Adrenal gland (tissue), 12 donors: ENCODE data around the gene RSRC1. TPM values are rescaled to one million over a fixed set of nuclear protein-coding genes. Genes with fewer than 3 reads are reported as not detected.

Experiments used
- DNase-seq, 7 donors: peaks; one replicate each; pipeline ENCODE4 v3.0.0-alpha.2; 2019 to 2020
- H3K27ac ChIP-seq, 5 donors: fragments of 200-600 bp; sonication (generic) in 4 of 5; 1 replicate in 3 of 5; 2 replicates in 2 of 5; pipeline versions ENCODE4 v1.5.1 to v1.8.0; 2016 to 2020; ENCODE audit warnings: mild to moderate bottlenecking in 1 of 5
- H3K27me3 ChIP-seq: fragments of 200-600 bp; 2 replicates; pipeline ENCODE4 v1.8.0; 2021
- H3K36me3 ChIP-seq, 2 donors: fragments of 200-600 bp; replicated peaks in 1 of 2; 1 replicate in 1 of 2; 2 replicates in 1 of 2; pipeline versions ENCODE4 v1.5.1 to v1.8.0; 2018 to 2022
- H3K4me1 ChIP-seq, 2 donors: fragments of 200-600 bp; replicated peaks in 1 of 2; 1 replicate in 1 of 2; 2 replicates in 1 of 2; pipeline versions ENCODE4 v1.5.1 to v1.8.0; 2018 to 2021
- H3K4me3 ChIP-seq, 4 donors: fragments of 200-600 bp; sonication (generic) in 3 of 4; one replicate each; pipeline ENCODE4 v1.5.1; 2016 to 2018
- H3K9me3 ChIP-seq, 3 donors: fragments of 200-600 bp; sonication (generic) in 1 of 3; replicated peaks in 1 of 3; 1 replicate in 2 of 3; 2 replicates in 1 of 3; pipeline versions ENCODE4 v1.5.1 to v1.8.0; 2016 to 2021
- POLR2A ChIP-seq, 2 donors: fragments of 450-650 bp; IDR thresholded peaks; one replicate each; pipeline ENCODE4 v1.6.1; 2017; ENCODE audit warnings: antibody characterized with exemption in 2 of 2, mild to moderate bottlenecking in 2 of 2, moderate library complexity in 1 of 2
- WGBS, 4 donors: extraction: QIAGEN DNeasy Blood & Tissue Kit in 2 of 4; methylation state at CpG; one replicate each; pipeline versions ENCODE4 v1.1.5 to v1.1.7; 2013 to 2017; 5-methylcytosine and 5-hydroxymethylcytosine counted together
- intact Hi-C, 2 donors: fragments of 100-400 bp; cut with DNase I; formaldehyde crosslinking; loops; one replicate each; pipeline versions ENCODE4 v1.14.1 to v1.15.0; 2022 to 2023
- polyA plus RNA-seq, 3 donors: library from polyadenylated mRNA; stranded (reverse); fragments of 200-250 nt in 2 of 3; fragments of 350-450 nt in 1 of 3; fragmentation: Illumina TruSeq in 1 of 3; extraction: RNeasy Lipid Tissue Mini Kit (QIAGEN cat#74804) in 1 of 3; gene quantifications; one replicate each; pipeline ENCODE4 v1.2.3, GENCODE V29; 2013 to 2014
- total RNA-seq, 9 donors: library from RNA; depleted of rRNA in 4 of 9; stranded (reverse); fragments of >200 nt in 4 of 9; fragments of 120-200 nt in 1 of 9; fragmentation: NEBNext Ultra II Directional in 1 of 9; extraction: Animal tissue kit (Norgen Biotek cat#: 25700) in 1 of 9; gene quantifications; one replicate each; pipeline versions ENCODE4 v1.1.0 to v1.2.4, GENCODE V29; 2013 to 2023
- TF ChIP-seq, protein P1 (sequence below), 6 experiments: fragments of 450-650 bp in 4 of 6; fragments of 200-600 bp in 2 of 6; sonication (generic) in 1 of 6; IDR thresholded peaks; 1 replicate in 5 of 6; 2 replicates in 1 of 6; pipeline versions ENCODE4 v1.5.1 to v1.8.0; 2016 to 2021; ENCODE audit warnings: antibody characterized with exemption in 6 of 6, mild to moderate bottlenecking in 2 of 6, moderate library complexity in 1 of 6
- donor health status: healthy with polysubstance abuse.
- donor health status: Bipolar disorder and iron deficiency.
- donor health status: DM: yes; HTN: yes; CAD: no.
- donor health status: DM: no; HTN: no; CAD: no.
- donor health status: DM: no; HTN: no; CAD: no.
- donor health status: DM: yes; HTN: yes; CAD: no.

RSRC1 gene
- total and polyA plus RNA-seq, 12 donors, result 12.6 to 125 (median 37.5) TPM

DNA sequence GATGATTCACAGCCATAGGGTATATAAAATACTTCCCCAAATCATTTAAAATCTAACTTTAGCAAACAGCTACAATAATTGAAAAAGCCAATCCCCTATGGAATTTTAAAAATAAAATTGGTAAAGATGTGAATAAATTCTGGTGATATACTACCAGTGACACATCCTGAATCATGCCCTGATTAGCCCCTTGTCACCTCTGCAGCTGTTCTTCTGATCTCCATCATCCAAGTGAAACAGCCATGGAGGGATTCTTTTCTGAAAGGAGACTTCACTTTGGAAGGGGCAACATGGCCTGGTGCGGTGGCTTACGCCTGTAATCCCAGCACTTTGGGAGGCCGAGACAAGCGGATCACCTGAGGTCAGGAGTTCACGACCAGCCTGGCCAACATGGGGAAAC is 345.5 kb downstream of the RSRC1 start:
- Histone ChIP-seq H3K4me3 (no peak overlapping the region), H3K36me3 (no peaks in the 10 kb centered on the region), H3K9me3 (no peaks in the 10 kb centered on the region), H3K27ac (no peak overlapping the region), H3K4me1 (no peaks in the 10 kb centered on the region), H3K27me3 (no peaks in the 10 kb centered on the region)
- intact Hi-C loops, result no loop called here
- no peak for DNase-seq
- 86 to 100% (median 98%) methylated on average over 3 to 5 of the region's 5 CpGs for WGBS, 4 donors
- no peak for TF ChIP-seq POLR2A (IDR thresholded peaks at IDR 0.05)
- TF ChIP-seq, protein P1, sequence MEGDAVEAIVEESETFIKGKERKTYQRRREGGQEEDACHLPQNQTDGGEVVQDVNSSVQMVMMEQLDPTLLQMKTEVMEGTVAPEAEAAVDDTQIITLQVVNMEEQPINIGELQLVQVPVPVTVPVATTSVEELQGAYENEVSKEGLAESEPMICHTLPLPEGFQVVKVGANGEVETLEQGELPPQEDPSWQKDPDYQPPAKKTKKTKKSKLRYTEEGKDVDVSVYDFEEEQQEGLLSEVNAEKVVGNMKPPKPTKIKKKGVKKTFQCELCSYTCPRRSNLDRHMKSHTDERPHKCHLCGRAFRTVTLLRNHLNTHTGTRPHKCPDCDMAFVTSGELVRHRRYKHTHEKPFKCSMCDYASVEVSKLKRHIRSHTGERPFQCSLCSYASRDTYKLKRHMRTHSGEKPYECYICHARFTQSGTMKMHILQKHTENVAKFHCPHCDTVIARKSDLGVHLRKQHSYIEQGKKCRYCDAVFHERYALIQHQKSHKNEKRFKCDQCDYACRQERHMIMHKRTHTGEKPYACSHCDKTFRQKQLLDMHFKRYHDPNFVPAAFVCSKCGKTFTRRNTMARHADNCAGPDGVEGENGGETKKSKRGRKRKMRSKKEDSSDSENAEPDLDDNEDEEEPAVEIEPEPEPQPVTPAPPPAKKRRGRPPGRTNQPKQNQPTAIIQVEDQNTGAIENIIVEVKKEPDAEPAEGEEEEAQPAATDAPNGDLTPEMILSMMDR (IDR thresholded peaks at IDR 0.05), result no peak

DNA sequence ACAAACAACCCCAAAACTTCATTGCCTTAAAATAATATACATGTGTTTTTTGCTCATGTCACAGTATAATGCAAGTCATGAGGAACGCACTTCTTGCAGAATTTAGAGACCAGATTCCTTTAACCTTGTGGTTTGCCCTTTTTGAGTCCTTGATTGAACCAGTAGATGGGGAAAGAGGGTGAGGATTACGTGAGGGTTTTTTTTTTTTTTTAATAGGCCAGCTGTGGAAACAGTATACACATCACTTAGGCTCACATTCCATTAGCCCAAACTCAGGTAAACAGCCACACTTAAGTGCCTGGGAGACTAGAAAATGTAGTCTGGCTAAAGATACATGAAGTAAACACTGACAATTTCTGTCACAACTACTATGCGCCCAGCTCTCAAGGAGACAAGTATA is 346.2 kb downstream of the RSRC1 start:
- intact Hi-C loops, result no loop called here
- H3K9me3 ChIP-seq, result no peaks in the 10 kb centered on the region
- H3K4me3 ChIP-seq, result no peak overlapping the region
- no peak for DNase-seq
- no peak for TF ChIP-seq POLR2A (IDR thresholded peaks at IDR 0.05)
- TF ChIP-seq, protein P1 (IDR thresholded peaks at IDR 0.05), result no peak
- no peak overlapping the region for H3K27ac ChIP-seq
- H3K4me1 ChIP-seq, result no peaks in the 10 kb centered on the region
- 89 to 97% (median 95%) methylated on average over 3 of the region's 3 CpGs for WGBS, 4 donors
- no peaks in the 10 kb centered on the region for H3K27me3 ChIP-seq
- H3K36me3 ChIP-seq, result no peaks in the 10 kb centered on the region

DNA sequence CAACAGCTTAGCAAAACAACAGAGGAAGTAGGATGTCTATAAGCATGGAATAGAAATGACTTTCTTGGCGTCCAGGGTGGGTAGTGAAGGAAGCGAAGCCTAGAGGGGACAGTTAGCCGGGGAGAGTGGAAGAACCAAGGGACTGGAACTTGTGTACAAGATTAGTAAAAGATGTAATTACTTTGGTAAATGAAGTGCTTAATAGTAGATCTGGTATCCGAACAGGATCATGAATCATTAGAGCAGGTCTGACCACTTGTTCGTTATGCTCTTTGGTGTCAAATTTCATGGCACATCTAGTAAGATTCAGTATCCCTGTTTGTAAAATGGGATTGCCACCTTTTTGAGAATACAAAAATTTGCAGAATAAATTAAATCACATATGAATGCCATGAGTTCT is 348.6 kb downstream of the RSRC1 start:
- Histone ChIP-seq H3K27me3 (no peaks in the 10 kb centered on the region), H3K4me3 (no peak overlapping the region), H3K36me3 (no peaks in the 10 kb centered on the region), H3K27ac (no peak overlapping the region), H3K4me1 (no peaks in the 10 kb centered on the region), H3K9me3 (no peaks in the 10 kb centered on the region)
- DNase-seq, result no peak
- intact Hi-C loops, result no loop called here
- no peak for TF ChIP-seq POLR2A (IDR thresholded peaks at IDR 0.05)
- WGBS, 4 donors, result 86 to 93% (median 92%) methylated on average over 5 of the region's 5 CpGs

DNA sequence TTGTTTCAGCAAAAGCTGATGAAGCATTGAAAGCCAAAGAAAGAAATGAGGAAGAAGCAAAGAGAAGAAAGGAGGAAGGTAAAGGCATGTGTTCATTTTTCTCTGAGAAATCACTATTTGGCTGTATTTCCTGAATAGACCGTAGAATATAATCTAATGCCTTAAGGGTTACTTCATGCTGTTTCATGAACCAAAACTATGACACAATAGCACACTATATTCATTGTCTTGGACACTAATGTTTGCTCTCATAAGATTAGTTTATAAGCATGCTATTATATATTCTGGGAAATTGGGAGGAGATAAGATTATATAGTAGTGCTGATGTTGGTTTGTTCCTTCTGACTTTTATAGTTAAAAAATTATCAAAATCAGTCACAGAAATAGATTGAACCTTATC is 351.0 kb downstream of the RSRC1 start:
- no peak overlapping the region for H3K27ac ChIP-seq
- DNase-seq, result no peak
- no peaks in the 10 kb centered on the region for H3K27me3 ChIP-seq
- no peaks in the 10 kb centered on the region for H3K4me1 ChIP-seq
- H3K4me3 ChIP-seq, result no peak overlapping the region
- 0 to 85% (median 63%) methylated on average over 1 of the region's 1 CpG for WGBS, 4 donors
- no peaks in the 10 kb centered on the region for H3K36me3 ChIP-seq
- intact Hi-C loops, result no loop called here
- no peaks in the 10 kb centered on the region for H3K9me3 ChIP-seq
- TF ChIP-seq, protein P1 (IDR thresholded peaks at IDR 0.05), result no peak
- TF ChIP-seq POLR2A (IDR thresholded peaks at IDR 0.05), result no peak

DNA sequence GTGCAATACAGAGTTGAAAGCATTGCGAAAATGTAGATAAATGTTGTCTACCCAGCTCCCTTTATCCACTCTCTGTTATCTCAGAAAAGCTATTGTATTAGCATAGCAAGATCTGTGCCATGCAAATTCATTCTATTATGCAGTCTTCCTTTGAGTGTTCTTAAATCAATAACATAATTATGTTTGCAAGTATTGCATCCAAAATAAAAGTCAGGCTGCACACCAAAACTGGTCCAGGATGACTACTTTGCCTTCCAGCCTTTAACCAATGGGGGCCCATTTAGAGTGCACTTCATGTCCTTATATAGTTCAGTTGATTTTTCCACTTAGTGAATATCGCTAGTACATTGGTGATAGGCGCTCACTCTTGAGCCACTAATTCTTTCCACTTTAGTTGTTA is 353.7 kb downstream of the RSRC1 start:
- Histone ChIP-seq H3K36me3 (no peaks in the 10 kb centered on the region), H3K9me3 (no peaks in the 10 kb centered on the region), H3K27me3 (no peaks in the 10 kb centered on the region), H3K4me1 (no peaks in the 10 kb centered on the region), H3K4me3 (no peak overlapping the region), H3K27ac (no peak overlapping the region)
- WGBS, 4 donors, result 76 to 98% (median 96%) methylated on average over 3 of the region's 3 CpGs
- intact Hi-C loops, result no loop called here
- no peak for TF ChIP-seq POLR2A (IDR thresholded peaks at IDR 0.05)
- TF ChIP-seq, protein P1 (IDR thresholded peaks at IDR 0.05), result no peak
- DNase-seq, result no peak
